ENCODE data around the gene ENTPD8. TPM values are rescaled to one million over a fixed set of nuclear protein-coding genes. Genes with fewer than 3 reads are reported as not detected.
A peak's percentile ranks its signal among the peaks of the same experiment; 100 is the strongest.

The ENTPD8 gene
- total and polyA plus RNA-seq, 2 of the 13 experiments (the other 11 are each of a cell fraction or from before 2014, with no cell fraction given), result 0.26 to 0.44 TPM

- TF ChIP-seq, protein P1, sequence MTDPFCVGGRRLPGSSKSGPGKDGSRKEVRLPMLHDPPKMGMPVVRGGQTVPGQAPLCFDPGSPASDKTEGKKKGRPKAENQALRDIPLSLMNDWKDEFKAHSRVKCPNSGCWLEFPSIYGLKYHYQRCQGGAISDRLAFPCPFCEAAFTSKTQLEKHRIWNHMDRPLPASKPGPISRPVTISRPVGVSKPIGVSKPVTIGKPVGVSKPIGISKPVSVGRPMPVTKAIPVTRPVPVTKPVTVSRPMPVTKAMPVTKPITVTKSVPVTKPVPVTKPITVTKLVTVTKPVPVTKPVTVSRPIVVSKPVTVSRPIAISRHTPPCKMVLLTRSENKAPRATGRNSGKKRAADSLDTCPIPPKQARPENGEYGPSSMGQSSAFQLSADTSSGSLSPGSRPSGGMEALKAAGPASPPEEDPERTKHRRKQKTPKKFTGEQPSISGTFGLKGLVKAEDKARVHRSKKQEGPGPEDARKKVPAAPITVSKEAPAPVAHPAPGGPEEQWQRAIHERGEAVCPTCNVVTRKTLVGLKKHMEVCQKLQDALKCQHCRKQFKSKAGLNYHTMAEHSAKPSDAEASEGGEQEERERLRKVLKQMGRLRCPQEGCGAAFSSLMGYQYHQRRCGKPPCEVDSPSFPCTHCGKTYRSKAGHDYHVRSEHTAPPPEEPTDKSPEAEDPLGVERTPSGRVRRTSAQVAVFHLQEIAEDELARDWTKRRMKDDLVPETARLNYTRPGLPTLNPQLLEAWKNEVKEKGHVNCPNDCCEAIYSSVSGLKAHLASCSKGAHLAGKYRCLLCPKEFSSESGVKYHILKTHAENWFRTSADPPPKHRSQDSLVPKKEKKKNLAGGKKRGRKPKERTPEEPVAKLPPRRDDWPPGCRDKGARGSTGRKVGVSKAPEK (CRISPR knock-in tag; IDR thresholded peaks at IDR 0.05; ENCODE audit: borderline replicate concordance), result no peak
- TF ChIP-seq, protein P2, sequence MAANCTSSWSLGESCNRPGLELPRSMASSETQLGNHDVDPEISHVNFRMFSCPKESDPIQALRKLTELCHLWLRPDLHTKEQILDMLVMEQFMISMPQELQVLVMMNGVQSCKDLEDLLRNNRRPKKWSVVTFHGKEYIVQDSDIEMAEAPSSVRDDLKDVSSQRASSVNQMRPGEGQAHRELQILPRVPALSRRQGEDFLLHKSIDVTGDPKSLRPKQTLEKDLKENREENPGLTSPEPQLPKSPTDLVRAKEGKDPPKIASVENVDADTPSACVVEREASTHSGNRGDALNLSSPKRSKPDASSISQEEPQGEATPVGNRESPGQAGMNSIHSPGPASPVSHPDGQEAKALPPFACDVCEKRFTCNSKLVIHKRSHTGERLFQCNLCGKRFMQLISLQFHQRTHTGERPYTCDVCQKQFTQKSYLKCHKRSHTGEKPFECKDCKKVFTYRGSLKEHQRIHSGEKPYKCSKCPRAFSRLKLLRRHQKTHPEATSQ (CRISPR knock-in tag; IDR thresholded peaks at IDR 0.05; ENCODE audit: borderline replicate concordance), result 0 out of 2 replicates have a peak, but pooled peaks have one; percentile 23
- TF ChIP-seq KAT8 (CRISPR knock-in tag; IDR thresholded peaks at IDR 0.05), result no peak
- TF ChIP-seq MEIS1 (CRISPR knock-in tag; IDR thresholded peaks at IDR 0.05; ENCODE audit: borderline replicate concordance), result no peak
- TF ChIP-seq ZNF572 (CRISPR knock-in tag; IDR thresholded peaks at IDR 0.05), result no peak
- TF ChIP-seq ZNF460 (CRISPR knock-in tag; IDR thresholded peaks at IDR 0.05; ENCODE audit: borderline replicate concordance), result no peak
- TF ChIP-seq, protein P3, sequence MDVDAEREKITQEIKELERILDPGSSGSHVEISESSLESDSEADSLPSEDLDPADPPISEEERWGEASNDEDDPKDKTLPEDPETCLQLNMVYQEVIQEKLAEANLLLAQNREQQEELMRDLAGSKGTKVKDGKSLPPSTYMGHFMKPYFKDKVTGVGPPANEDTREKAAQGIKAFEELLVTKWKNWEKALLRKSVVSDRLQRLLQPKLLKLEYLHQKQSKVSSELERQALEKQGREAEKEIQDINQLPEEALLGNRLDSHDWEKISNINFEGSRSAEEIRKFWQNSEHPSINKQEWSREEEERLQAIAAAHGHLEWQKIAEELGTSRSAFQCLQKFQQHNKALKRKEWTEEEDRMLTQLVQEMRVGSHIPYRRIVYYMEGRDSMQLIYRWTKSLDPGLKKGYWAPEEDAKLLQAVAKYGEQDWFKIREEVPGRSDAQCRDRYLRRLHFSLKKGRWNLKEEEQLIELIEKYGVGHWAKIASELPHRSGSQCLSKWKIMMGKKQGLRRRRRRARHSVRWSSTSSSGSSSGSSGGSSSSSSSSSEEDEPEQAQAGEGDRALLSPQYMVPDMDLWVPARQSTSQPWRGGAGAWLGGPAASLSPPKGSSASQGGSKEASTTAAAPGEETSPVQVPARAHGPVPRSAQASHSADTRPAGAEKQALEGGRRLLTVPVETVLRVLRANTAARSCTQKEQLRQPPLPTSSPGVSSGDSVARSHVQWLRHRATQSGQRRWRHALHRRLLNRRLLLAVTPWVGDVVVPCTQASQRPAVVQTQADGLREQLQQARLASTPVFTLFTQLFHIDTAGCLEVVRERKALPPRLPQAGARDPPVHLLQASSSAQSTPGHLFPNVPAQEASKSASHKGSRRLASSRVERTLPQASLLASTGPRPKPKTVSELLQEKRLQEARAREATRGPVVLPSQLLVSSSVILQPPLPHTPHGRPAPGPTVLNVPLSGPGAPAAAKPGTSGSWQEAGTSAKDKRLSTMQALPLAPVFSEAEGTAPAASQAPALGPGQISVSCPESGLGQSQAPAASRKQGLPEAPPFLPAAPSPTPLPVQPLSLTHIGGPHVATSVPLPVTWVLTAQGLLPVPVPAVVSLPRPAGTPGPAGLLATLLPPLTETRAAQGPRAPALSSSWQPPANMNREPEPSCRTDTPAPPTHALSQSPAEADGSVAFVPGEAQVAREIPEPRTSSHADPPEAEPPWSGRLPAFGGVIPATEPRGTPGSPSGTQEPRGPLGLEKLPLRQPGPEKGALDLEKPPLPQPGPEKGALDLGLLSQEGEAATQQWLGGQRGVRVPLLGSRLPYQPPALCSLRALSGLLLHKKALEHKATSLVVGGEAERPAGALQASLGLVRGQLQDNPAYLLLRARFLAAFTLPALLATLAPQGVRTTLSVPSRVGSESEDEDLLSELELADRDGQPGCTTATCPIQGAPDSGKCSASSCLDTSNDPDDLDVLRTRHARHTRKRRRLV (CRISPR knock-in tag; IDR thresholded peaks at IDR 0.05), result no peak
- no peak for TF ChIP-seq ZFP36L1 (CRISPR knock-in tag; IDR thresholded peaks at IDR 0.05)
- no peak for TF ChIP-seq NFIC (IDR thresholded peaks at IDR 0.05; ENCODE audit: low read length)
- TF ChIP-seq ZNF782 (CRISPR knock-in tag; IDR thresholded peaks at IDR 0.05; ENCODE audit: borderline replicate concordance), result no peak
- TF ChIP-seq, protein P4, sequence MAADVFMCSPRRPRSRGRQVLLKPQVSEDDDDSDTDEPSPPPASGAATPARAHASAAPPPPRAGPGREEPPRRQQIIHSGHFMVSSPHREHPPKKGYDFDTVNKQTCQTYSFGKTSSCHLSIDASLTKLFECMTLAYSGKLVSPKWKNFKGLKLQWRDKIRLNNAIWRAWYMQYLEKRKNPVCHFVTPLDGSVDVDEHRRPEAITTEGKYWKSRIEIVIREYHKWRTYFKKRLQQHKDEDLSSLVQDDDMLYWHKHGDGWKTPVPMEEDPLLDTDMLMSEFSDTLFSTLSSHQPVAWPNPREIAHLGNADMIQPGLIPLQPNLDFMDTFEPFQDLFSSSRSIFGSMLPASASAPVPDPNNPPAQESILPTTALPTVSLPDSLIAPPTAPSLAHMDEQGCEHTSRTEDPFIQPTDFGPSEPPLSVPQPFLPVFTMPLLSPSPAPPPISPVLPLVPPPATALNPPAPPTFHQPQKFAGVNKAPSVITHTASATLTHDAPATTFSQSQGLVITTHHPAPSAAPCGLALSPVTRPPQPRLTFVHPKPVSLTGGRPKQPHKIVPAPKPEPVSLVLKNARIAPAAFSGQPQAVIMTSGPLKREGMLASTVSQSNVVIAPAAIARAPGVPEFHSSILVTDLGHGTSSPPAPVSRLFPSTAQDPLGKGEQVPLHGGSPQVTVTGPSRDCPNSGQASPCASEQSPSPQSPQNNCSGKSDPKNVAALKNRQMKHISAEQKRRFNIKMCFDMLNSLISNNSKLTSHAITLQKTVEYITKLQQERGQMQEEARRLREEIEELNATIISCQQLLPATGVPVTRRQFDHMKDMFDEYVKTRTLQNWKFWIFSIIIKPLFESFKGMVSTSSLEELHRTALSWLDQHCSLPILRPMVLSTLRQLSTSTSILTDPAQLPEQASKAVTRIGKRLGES (CRISPR knock-in tag; IDR thresholded peaks at IDR 0.05; ENCODE audit: borderline replicate concordance), result no peak
- TF ChIP-seq CCDC6 (CRISPR knock-in tag; IDR thresholded peaks at IDR 0.05), result no peak
- peak; percentile 42 for TF ChIP-seq SRSF1 (optimal IDR thresholded peaks at IDR 0.05; ENCODE audit: low read depth, low read length)
- no peak for TF ChIP-seq ZNF317 (CRISPR knock-in tag; IDR thresholded peaks at IDR 0.05)
- no peak for TF ChIP-seq ZNF672 (CRISPR knock-in tag; IDR thresholded peaks at IDR 0.05)
- TF ChIP-seq MED1 (CRISPR knock-in tag; IDR thresholded peaks at IDR 0.05), result no peak
Measured at GRCh38 chr9:137406876-137407589, 34.1 kb downstream of the ENTPD8 start (continued).
